OCI-LY1 (cell line): ENCODE results near the gene PDE2A.

Source experiments
- H2AFZ ChIP-seq: fragments of 200-600 bp; sonication (generic), shearing (Covaris generic); 2 replicates; pipeline ENCODE4 v1.6.0; 2014; ENCODE audit warnings: antibody characterized with exemption, mild to moderate bottlenecking, low read length
- H3F3A ChIP-seq: fragments of 200-600 bp; sonication (generic), shearing (Covaris generic); 2 replicates; pipeline ENCODE4 v1.6.0; 2014; ENCODE audit warnings: mild to moderate bottlenecking, antibody characterized with exemption, low read length, moderate library complexity; ENCODE audit not compliant: insufficient read depth
- H3K27ac ChIP-seq: fragments of 200-600 bp; sonication (generic); 2 replicates; pipeline ENCODE4 v1.5.1; 2014; ENCODE audit warnings: low read length, mixed run types, mild to moderate bottlenecking, low read depth; ENCODE audit not compliant: poor library complexity, severe bottlenecking
- H3K27me3 ChIP-seq: fragments of 200-600 bp; sonication (generic); 2 replicates; pipeline ENCODE4 v1.6.0; 2014; ENCODE audit warnings: antibody characterized with exemption, mild to moderate bottlenecking, low read length, moderate library complexity; ENCODE audit not compliant: insufficient read depth
- H3K36me3 ChIP-seq: fragments of 200-600 bp; sonication (generic); 2 replicates; pipeline ENCODE4 v1.6.1; 2014; ENCODE audit warnings: mild to moderate bottlenecking, antibody characterized with exemption, low read length, moderate library complexity, mixed read lengths; ENCODE audit not compliant: insufficient read depth
- H3K4me1 ChIP-seq: fragments of 200-600 bp; sonication (generic); 2 replicates; pipeline ENCODE4 v1.5.1; 2014; ENCODE audit warnings: mild to moderate bottlenecking, low read length, moderate library complexity; ENCODE audit not compliant: insufficient read depth, severe bottlenecking
- H3K4me2 ChIP-seq: fragments of 200-600 bp; sonication (generic), shearing (Covaris generic); 2 replicates; pipeline ENCODE4 v1.6.1; 2014; ENCODE audit warnings: low read length
- H3K4me3 ChIP-seq: fragments of 200-600 bp; sonication (generic); 2 replicates; pipeline ENCODE4 v1.5.1; 2014; ENCODE audit warnings: low read length, low read depth, mild to moderate bottlenecking, mixed read lengths; ENCODE audit not compliant: poor library complexity, severe bottlenecking
- H3K79me2 ChIP-seq: fragments of 200-600 bp; shearing (Covaris generic); 2 replicates; pipeline ENCODE4 v1.6.1; 2016; ENCODE audit warnings: mixed run types, low read length, mixed read lengths; ENCODE audit not compliant: insufficient read depth
- H3K9ac ChIP-seq: fragments of 200-600 bp; sonication (generic), shearing (Covaris generic); 2 replicates; pipeline ENCODE4 v1.6.1; 2014; ENCODE audit warnings: mild to moderate bottlenecking, low read length, mixed read lengths
- H3K9me2 ChIP-seq: fragments of 200-600 bp; sonication (generic), shearing (Covaris generic); 2 replicates; pipeline ENCODE4 v1.6.1; 2014; ENCODE audit warnings: low read depth, mild to moderate bottlenecking, low read length, mixed read lengths
- H3K9me3 ChIP-seq: fragments of 200-600 bp; shearing (Covaris generic); 2 replicates; pipeline ENCODE4 v1.6.1; 2014; ENCODE audit warnings: low read length, mixed read lengths
- H4K20me1 ChIP-seq: fragments of 200-600 bp; sonication (generic), shearing (Covaris generic); 2 replicates; pipeline ENCODE4 v1.6.0; 2016; ENCODE audit warnings: mild to moderate bottlenecking, low read length; ENCODE audit not compliant: insufficient read depth
- EZH2 ChIP-seq: fragments of 200-600 bp; sonication (generic), shearing (Covaris generic); IDR thresholded peaks from 2 replicates; pipeline ENCODE4 v1.8.0; 2017; ENCODE audit warnings: borderline replicate concordance, mixed run types, mild to moderate bottlenecking, antibody characterized with exemption, low read length, moderate library complexity, mixed read lengths
- TF ChIP-seq, protein P1 (sequence below): fragments of 200-600 bp; sonication (generic), shearing (Covaris generic); IDR thresholded peaks from 2 replicates; pipeline ENCODE4 v1.5.1; 2017; ENCODE audit warnings: mild to moderate bottlenecking, antibody characterized with exemption, low read length, moderate library complexity, mixed read lengths

PDE2A gene

DNA sequence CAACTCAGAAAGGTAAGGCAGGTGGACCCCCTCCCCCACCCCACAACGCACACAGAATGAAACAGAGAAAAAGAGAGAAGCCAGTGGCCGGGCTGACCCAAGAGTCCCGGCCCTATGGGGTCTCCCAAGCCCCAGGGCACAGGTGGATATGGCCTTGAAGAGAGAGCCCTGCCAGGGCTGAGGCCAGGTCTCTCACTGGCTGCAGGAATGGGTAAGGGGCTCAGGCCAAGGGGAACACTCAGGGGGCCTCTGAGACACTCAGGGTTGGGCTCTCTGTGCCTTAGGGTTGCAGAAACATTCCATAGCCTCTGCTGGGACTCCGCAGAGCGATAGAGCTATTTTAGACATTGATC, 98.0 kb downstream of the PDE2A start:
- Histone ChIP-seq H3K9me2 (no peaks in the 10 kb centered on the region), H3K79me2 (no peaks in the 10 kb centered on the region), H3K9me3 (no peaks in the 10 kb centered on the region), H3K4me1 (no peaks in the 10 kb centered on the region), H3K27me3 (0 out of 2 replicates have a peak, but pooled peaks cover 4% of the 10 kb centered on the region), H3K9ac (no peak overlapping the region), H4K20me1 (no peaks in the 10 kb centered on the region), H2AFZ (no peak overlapping the region), H3K36me3 (no peaks in the 10 kb centered on the region), H3K27ac (no peak overlapping the region), H3K4me3 (no peak overlapping the region), H3F3A (no peaks in the 10 kb centered on the region), H3K4me2 (no peak overlapping the region)
- TF ChIP-seq, protein P1, sequence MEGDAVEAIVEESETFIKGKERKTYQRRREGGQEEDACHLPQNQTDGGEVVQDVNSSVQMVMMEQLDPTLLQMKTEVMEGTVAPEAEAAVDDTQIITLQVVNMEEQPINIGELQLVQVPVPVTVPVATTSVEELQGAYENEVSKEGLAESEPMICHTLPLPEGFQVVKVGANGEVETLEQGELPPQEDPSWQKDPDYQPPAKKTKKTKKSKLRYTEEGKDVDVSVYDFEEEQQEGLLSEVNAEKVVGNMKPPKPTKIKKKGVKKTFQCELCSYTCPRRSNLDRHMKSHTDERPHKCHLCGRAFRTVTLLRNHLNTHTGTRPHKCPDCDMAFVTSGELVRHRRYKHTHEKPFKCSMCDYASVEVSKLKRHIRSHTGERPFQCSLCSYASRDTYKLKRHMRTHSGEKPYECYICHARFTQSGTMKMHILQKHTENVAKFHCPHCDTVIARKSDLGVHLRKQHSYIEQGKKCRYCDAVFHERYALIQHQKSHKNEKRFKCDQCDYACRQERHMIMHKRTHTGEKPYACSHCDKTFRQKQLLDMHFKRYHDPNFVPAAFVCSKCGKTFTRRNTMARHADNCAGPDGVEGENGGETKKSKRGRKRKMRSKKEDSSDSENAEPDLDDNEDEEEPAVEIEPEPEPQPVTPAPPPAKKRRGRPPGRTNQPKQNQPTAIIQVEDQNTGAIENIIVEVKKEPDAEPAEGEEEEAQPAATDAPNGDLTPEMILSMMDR: no peak
- no peak for TF ChIP-seq EZH2

- H3K9me3 ChIP-seq: no peaks in the 10 kb centered on the region
- no peak overlapping the region for H3K27ac ChIP-seq
- no peak overlapping the region for H3K4me2 ChIP-seq
- H3K4me1 ChIP-seq: no peaks in the 10 kb centered on the region
- H3F3A ChIP-seq: no peaks in the 10 kb centered on the region
- no peak overlapping the region for H3K4me3 ChIP-seq
- no peaks in the 10 kb centered on the region for H3K79me2 ChIP-seq
- 0 out of 2 replicates have a peak, but pooled peaks cover 4% of the 10 kb centered on the region for H3K27me3 ChIP-seq
- H3K36me3 ChIP-seq: no peaks in the 10 kb centered on the region
- H3K9me2 ChIP-seq: no peaks in the 10 kb centered on the region
- TF ChIP-seq EZH2: no peak
- TF ChIP-seq, protein P1: no peak
- H2AFZ ChIP-seq: no peak overlapping the region
- no peak overlapping the region for H3K9ac ChIP-seq
- no peaks in the 10 kb centered on the region for H4K20me1 ChIP-seq
These were observed 98.5 kb downstream of the PDE2A start for GRCh38 chr11:72575533-72576242.

DNA sequence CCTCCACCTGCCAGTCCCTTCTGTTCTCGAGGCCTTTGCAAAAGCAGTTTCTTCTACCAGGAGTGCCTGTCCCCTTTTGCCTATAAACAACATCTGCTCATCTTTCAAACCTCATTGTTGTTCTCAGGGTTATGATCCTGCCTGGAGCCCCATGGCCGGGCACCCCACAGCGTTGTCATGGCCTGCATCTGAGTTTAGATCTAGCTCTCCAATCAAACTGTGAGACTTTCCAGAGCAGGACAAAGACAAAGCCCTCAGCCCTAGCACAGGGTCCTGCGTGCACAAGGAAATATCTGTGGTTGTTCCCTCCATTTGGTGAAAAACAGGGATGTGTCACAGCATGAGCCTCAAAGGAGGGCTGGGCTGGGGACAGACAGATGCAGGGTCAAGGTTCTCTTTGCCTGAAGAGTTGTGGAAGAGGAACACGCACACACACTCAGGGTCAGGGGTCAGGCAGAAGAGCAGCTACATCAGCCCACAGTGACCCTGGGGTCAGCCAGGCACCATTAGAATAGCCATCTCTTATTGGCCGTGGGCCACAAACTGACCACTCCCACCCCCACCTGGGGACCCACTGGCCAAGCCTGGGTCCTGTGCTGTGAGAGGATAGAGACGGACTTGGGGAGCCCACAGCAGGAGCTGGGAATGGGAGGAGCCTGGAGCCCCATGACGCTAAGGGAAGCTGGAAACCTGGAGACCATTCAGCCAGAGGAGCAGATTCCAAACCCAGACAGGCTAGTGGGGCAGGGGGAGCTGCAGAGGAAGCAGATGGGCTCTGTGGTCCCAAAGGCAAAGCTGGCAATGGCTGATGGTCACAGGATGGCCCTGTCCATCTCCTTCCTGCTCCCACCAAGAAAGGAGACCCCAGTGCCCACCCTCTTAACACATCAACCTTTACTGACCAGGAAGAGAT, 99.4 kb downstream of the PDE2A start:
- H3K9ac ChIP-seq: no peak overlapping the region
- no peaks in the 10 kb centered on the region for H3K9me2 ChIP-seq
- H3F3A ChIP-seq: no peaks in the 10 kb centered on the region
- H3K79me2 ChIP-seq: no peaks in the 10 kb centered on the region
- no peak overlapping the region for H3K27ac ChIP-seq
- no peak overlapping the region for H2AFZ ChIP-seq
- H3K4me1 ChIP-seq: no peaks in the 10 kb centered on the region
- no peak overlapping the region for H3K4me2 ChIP-seq
- H3K4me3 ChIP-seq: no peak overlapping the region
- no peaks in the 10 kb centered on the region for H3K36me3 ChIP-seq
- H4K20me1 ChIP-seq: no peaks in the 10 kb centered on the region
- 0 out of 2 replicates have a peak, but pooled peaks cover 4% of the 10 kb centered on the region for H3K27me3 ChIP-seq
- H3K9me3 ChIP-seq: no peaks in the 10 kb centered on the region
- TF ChIP-seq, protein P1: no peak
- no peak for TF ChIP-seq EZH2
